Esophagus squamous epithelium (tissue), 4 donors: ENCODE measurements around the gene TMOD4.

Experiments used
- CTCF ChIP-seq, 6 experiments: fragments of 450-650 bp in 4 of 6; fragments of 200-600 bp in 2 of 6; sonication (generic) in 2 of 6; IDR thresholded peaks; one replicate each; pipeline ENCODE4 v1.5.1; 2016 to 2019; ENCODE audit warnings: antibody characterized with exemption in 6 of 6, mild to moderate bottlenecking in 4 of 6, moderate library complexity in 4 of 6
- POLR2A ChIP-seq, 4 donors: fragments of 450-650 bp; IDR thresholded peaks; one replicate each; pipeline ENCODE4 v1.6.1; 2017; ENCODE audit warnings: antibody characterized with exemption in 4 of 4, mild to moderate bottlenecking in 4 of 4, moderate library complexity in 3 of 4

- peak in 4 of 6 experiments; percentile 22 to 44 (median 35) for TF ChIP-seq CTCF (IDR thresholded peaks at IDR 0.05)
- no peak for TF ChIP-seq POLR2A (IDR thresholded peaks at IDR 0.05)
These were observed at the start of gene TMOD4 for GRCh38 chr1:151175863-151176262.
